ENCODE results near the gene TROAP.

Gene TROAP

DNA sequence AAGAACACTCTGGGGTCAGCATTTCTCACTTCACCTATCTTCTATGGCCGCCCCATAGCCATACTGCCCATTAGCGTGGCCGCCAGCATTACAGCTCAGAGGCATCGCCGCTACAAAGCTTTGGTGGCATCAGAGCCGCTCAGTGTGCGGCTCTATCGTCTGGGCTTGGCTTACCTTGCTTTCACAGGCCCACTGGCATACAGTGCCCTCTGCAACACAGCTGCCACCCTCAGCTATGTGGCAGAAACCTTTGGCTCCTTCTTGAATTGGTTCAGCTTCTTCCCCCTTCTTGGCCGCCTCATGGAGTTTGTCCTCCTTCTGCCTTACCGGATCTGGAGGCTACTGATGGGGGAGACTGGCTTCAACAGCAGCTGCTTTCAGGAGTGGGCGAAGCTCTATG is 26.2 kb downstream of the TROAP start:
- H3K27me3 ChIP-seq (ENCODE audit: control insufficient read depth in 5 of 5, insufficient read depth in 4 of 5, low read length in 5 of 5): peaks cover 33 to 61% (median 42%) of the 10 kb centered on the region in 5 donors
- no peak overlapping the region for H3K4me3 ChIP-seq (ENCODE audit: low read depth in 1 of 5, low read length in 5 of 5)
- H3K36me3 ChIP-seq (ENCODE audit: control insufficient read depth in 5 of 5, insufficient read depth in 5 of 5, low read length in 5 of 5): no peaks in the 10 kb centered on the region
- no peak overlapping the region for H3K27ac ChIP-seq (ENCODE audit: low read depth, low read length)
- peaks cover 0 to 33% (median 28%) of the 10 kb centered on the region in 5 donors for H3K4me1 ChIP-seq (ENCODE audit: control insufficient read depth in 5 of 5, insufficient read depth in 5 of 5, low read length in 5 of 5)
- peak overlapping the region in 1 of 5 donors; percentile 11 for H3K9ac ChIP-seq (ENCODE audit: low read length in 5 of 5)
- H3K9me3 ChIP-seq (ENCODE audit: control insufficient read depth in 5 of 5, low read length in 5 of 5): no peaks in the 10 kb centered on the region

DNA sequence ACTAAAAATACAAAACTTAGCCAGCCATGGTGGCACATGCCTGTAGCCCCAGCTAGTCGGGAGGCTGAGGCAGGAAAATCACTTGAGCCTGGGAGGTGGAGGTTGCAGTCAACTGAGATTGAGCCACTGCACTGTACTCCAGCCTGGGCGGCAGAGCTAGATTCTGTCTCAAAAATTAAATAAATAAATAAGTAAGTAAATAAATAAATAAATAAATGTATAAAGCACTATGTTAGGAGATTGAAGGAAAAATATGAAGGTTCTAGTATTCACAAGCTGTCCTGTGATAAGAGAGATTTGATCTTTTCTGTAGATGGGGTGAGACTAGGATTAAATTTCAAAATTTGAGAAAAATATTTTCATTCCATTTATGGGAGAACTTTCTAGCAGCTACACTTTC is 29.3 kb downstream of the TROAP start:
- H3K27me3 ChIP-seq (ENCODE audit: control insufficient read depth in 5 of 5, insufficient read depth in 4 of 5, low read length in 5 of 5): peaks cover 15 to 35% (median 27%) of the 10 kb centered on the region in 5 donors

DNA sequence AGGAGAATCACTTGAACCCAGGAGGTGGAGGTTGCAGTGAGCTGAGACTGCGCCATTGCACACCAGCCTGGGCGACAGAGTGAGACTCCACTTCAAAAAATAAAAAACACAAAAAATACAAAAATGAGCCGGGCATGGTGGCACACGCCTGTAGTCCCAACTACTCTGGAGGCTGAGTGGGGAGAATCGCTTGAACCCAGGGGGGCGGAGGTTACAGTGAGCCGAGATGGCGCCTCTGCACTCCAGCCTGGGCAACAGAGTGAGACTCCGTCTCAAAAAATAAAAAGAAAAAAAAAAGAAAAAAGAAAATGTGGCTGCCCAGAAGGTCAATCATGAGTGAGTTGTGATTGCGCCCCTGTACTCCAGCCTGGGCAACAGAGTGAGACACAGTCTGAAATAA is 32.9 kb downstream of the TROAP start:
- H3K9me3 ChIP-seq (ENCODE audit: control insufficient read depth in 5 of 5, low read length in 5 of 5): no peaks in the 10 kb centered on the region
- H3K36me3 ChIP-seq (ENCODE audit: control insufficient read depth in 5 of 5, insufficient read depth in 5 of 5, low read length in 5 of 5): no peaks in the 10 kb centered on the region
- H3K27me3 ChIP-seq (ENCODE audit: control insufficient read depth in 5 of 5, insufficient read depth in 4 of 5, low read length in 5 of 5): peaks cover 0 to 12% (median 5%) of the 10 kb centered on the region in 5 donors
- no peak overlapping the region for H3K27ac ChIP-seq (ENCODE audit: low read depth, low read length)
- peaks cover 0 to 9% (median 4%) of the 10 kb centered on the region in 5 donors for H3K4me1 ChIP-seq (ENCODE audit: control insufficient read depth in 5 of 5, insufficient read depth in 5 of 5, low read length in 5 of 5)
- no peak overlapping the region for H3K9ac ChIP-seq (ENCODE audit: low read length in 5 of 5)
- no peak overlapping the region for H3K4me3 ChIP-seq (ENCODE audit: low read depth in 1 of 5, low read length in 5 of 5)

More for the DNA sequence above, 29.3 kb downstream of the TROAP start:
- H3K27ac ChIP-seq (ENCODE audit: low read depth, low read length): no peak overlapping the region
- no peak overlapping the region for H3K9ac ChIP-seq (ENCODE audit: low read length in 5 of 5)
- H3K9me3 ChIP-seq (ENCODE audit: control insufficient read depth in 5 of 5, low read length in 5 of 5): no peaks in the 10 kb centered on the region
- H3K36me3 ChIP-seq (ENCODE audit: control insufficient read depth in 5 of 5, insufficient read depth in 5 of 5, low read length in 5 of 5): no peaks in the 10 kb centered on the region
- no peak overlapping the region for H3K4me3 ChIP-seq (ENCODE audit: low read depth in 1 of 5, low read length in 5 of 5)
- peaks cover 0 to 9% (median 8%) of the 10 kb centered on the region in 5 donors for H3K4me1 ChIP-seq (ENCODE audit: control insufficient read depth in 5 of 5, insufficient read depth in 5 of 5, low read length in 5 of 5)

DNA sequence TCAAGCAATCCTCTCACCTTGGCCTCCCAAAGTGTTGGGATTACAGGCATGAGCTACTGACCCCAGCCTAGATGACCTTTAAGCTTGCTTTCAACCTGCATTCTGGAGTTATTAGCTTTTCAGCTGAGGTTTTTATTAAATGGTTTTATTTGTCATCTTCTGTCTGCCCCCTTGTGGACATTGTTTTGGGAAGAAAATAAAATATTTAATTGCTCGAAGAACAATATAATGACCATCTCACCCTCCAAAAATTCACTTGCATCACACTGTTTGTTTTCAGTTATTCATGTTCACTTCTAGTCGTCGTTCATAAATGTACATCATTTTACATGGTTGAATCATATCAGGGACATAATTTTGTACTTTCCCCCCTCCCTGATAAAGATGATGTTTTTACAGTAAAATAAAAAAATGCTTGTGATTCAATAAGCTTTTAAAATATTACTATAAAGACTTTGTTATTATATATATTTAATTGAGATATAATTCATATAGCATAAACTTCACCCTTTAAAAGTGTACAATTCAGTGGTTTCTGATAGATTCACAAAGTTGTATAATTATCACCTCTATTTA is 34.1 kb downstream of the TROAP start:
- Histone ChIP-seq H3K9ac (ENCODE audit: low read length in 5 of 5) (no peak overlapping the region), H3K4me3 (ENCODE audit: low read depth in 1 of 5, low read length in 5 of 5) (no peak overlapping the region), H3K9me3 (ENCODE audit: control insufficient read depth in 5 of 5, low read length in 5 of 5) (no peaks in the 10 kb centered on the region), H3K27ac (ENCODE audit: low read depth, low read length) (no peak overlapping the region), H3K4me1 (ENCODE audit: control insufficient read depth in 5 of 5, insufficient read depth in 5 of 5, low read length in 5 of 5) (peaks cover 0 to 9% (median 4%) of the 10 kb centered on the region in 5 donors), H3K36me3 (ENCODE audit: control insufficient read depth in 5 of 5, insufficient read depth in 5 of 5, low read length in 5 of 5) (no peaks in the 10 kb centered on the region), H3K27me3 (ENCODE audit: control insufficient read depth in 5 of 5, insufficient read depth in 4 of 5, low read length in 5 of 5) (peaks cover 0 to 7% (median 0%) of the 10 kb centered on the region in 5 donors)

DNA sequence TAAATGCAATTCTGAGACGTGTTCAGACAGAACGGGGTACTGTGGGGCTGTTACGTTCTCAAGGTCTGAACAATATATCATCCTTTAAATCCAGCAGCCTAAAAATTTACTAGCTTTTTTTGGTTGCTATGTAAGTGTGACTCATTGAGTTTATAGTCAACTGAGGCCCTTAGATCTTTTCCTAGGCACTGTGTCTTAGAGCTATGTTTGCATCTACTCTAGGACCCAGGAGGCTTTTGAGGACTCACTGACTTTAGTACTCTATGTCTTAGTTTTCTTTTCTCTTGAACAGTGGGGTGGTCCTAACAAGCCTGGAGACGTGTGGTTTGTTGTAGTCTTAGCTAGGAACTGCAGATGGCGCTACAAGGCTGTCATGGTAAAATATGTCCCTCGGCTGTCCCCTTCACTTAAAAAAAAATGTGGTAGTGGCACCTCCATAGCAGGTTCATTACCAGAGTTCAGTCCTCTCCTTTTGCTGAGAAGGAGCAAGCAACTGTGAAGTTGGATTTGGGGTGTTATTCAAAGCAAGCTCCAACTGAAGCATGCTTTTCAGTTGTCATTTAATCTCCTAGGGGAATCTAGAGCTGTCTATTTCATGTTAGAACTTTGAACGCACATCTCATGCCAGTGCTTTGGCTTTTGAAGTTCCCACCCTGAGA is 35.6 kb downstream of the TROAP start:
- Histone ChIP-seq H3K36me3 (ENCODE audit: control insufficient read depth in 5 of 5, insufficient read depth in 5 of 5, low read length in 5 of 5) (no peaks in the 10 kb centered on the region), H3K9ac (ENCODE audit: low read length in 5 of 5) (no peak overlapping the region), H3K4me1 (ENCODE audit: control insufficient read depth in 5 of 5, insufficient read depth in 5 of 5, low read length in 5 of 5) (peaks cover 0 to 9% (median 4%) of the 10 kb centered on the region in 5 donors), H3K27ac (ENCODE audit: low read depth, low read length) (no peak overlapping the region), H3K9me3 (ENCODE audit: control insufficient read depth in 5 of 5, low read length in 5 of 5) (no peaks in the 10 kb centered on the region), H3K27me3 (ENCODE audit: control insufficient read depth in 5 of 5, insufficient read depth in 4 of 5, low read length in 5 of 5) (peaks cover 0 to 3% (median 0%) of the 10 kb centered on the region in 5 donors), H3K4me3 (ENCODE audit: low read depth in 1 of 5, low read length in 5 of 5) (no peak overlapping the region)

DNA sequence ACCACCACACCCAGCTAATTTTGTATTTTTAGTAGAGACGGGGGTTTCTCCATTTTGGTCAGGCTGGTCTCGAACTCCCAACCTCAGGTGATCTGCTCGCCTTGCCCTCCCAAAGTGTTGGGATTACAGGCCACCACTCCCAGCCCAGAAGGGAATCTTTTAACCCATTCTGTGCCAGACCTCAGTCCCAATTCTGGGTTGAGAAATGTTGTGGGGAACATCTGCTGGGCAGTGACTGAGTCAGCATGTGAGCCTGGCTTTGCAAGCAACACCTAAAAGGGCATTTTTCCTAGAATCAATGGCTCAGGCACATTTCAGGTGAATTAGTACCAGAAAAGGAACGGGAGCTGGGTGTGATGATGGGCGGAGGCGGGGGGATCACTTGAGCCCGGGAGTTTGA is 36.6 kb downstream of the TROAP start:
- Histone ChIP-seq H3K9me3 (ENCODE audit: control insufficient read depth in 5 of 5, low read length in 5 of 5) (no peaks in the 10 kb centered on the region), H3K4me1 (ENCODE audit: control insufficient read depth in 5 of 5, insufficient read depth in 5 of 5, low read length in 5 of 5) (peaks cover 0 to 9% (median 4%) of the 10 kb centered on the region in 5 donors), H3K36me3 (ENCODE audit: control insufficient read depth in 5 of 5, insufficient read depth in 5 of 5, low read length in 5 of 5) (no peaks in the 10 kb centered on the region), H3K9ac (ENCODE audit: low read length in 5 of 5) (no peak overlapping the region), H3K4me3 (ENCODE audit: low read depth in 1 of 5, low read length in 5 of 5) (no peak overlapping the region), H3K27ac (ENCODE audit: low read depth, low read length) (no peak overlapping the region), H3K27me3 (ENCODE audit: control insufficient read depth in 5 of 5, insufficient read depth in 4 of 5, low read length in 5 of 5) (no peaks in the 10 kb centered on the region)

DNA sequence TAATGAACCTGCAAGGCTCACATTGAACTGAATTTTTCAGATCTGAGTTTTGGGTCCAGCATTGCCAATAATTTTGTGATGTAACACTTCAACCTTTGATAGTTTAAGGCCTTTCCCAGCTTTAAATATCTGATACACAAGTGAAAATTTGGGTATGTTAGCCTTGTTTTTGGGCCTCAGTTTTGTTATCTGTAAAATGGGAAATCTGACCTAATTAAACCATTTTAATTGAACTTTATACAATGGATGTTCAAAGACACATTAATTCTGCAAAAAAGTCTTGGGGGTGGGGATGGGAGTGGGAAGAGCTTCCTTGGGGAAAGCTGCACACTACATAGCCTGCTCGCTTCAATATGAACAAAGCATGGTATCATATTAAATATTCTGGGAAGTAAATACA is 39.0 kb downstream of the TROAP start:
- Histone ChIP-seq H3K9ac (ENCODE audit: low read length in 5 of 5) (no peak overlapping the region), H3K27me3 (ENCODE audit: control insufficient read depth in 5 of 5, insufficient read depth in 4 of 5, low read length in 5 of 5) (no peaks in the 10 kb centered on the region), H3K36me3 (ENCODE audit: control insufficient read depth in 5 of 5, insufficient read depth in 5 of 5, low read length in 5 of 5) (no peaks in the 10 kb centered on the region)

DNA sequence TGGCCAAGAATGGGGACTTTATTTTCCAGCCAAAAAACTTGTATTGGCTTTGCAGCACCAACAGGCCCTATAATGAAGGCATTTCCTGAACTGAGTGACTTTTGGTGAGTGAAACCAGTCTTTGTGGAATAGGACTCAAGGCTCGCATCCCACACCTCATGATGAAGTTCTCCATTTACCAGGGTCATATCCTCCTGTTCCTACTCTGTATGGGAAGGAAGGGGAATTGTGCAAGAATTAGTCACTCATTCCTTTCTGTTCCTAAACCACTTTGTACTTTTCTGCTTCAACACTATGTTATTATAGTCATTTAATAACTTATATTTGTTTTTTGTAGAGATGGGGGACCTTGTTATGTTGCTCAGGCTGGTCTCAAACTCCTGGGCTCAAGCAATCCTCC is 41.9 kb downstream of the TROAP start:
- Histone ChIP-seq H3K27ac (ENCODE audit: low read depth, low read length) (no peak overlapping the region), H3K9ac (ENCODE audit: low read length in 5 of 5) (no peak overlapping the region), H3K4me1 (ENCODE audit: control insufficient read depth in 5 of 5, insufficient read depth in 5 of 5, low read length in 5 of 5) (peaks cover 4 to 32% (median 28%) of the 10 kb centered on the region in 5 donors), H3K36me3 (ENCODE audit: control insufficient read depth in 5 of 5, insufficient read depth in 5 of 5, low read length in 5 of 5) (no peaks in the 10 kb centered on the region), H3K9me3 (ENCODE audit: control insufficient read depth in 5 of 5, low read length in 5 of 5) (no peaks in the 10 kb centered on the region), H3K4me3 (ENCODE audit: low read depth in 1 of 5, low read length in 5 of 5) (no peak overlapping the region), H3K27me3 (ENCODE audit: control insufficient read depth in 5 of 5, insufficient read depth in 4 of 5, low read length in 5 of 5) (no peaks in the 10 kb centered on the region)

More for the DNA sequence above, 39.0 kb downstream of the TROAP start:
- Histone ChIP-seq H3K4me3 (ENCODE audit: low read depth in 1 of 5, low read length in 5 of 5) (no peak overlapping the region), H3K27ac (ENCODE audit: low read depth, low read length) (no peak overlapping the region), H3K4me1 (ENCODE audit: control insufficient read depth in 5 of 5, insufficient read depth in 5 of 5, low read length in 5 of 5) (peaks cover 0 to 20% (median 13%) of the 10 kb centered on the region in 5 donors), H3K9me3 (ENCODE audit: control insufficient read depth in 5 of 5, low read length in 5 of 5) (no peaks in the 10 kb centered on the region)

DNA sequence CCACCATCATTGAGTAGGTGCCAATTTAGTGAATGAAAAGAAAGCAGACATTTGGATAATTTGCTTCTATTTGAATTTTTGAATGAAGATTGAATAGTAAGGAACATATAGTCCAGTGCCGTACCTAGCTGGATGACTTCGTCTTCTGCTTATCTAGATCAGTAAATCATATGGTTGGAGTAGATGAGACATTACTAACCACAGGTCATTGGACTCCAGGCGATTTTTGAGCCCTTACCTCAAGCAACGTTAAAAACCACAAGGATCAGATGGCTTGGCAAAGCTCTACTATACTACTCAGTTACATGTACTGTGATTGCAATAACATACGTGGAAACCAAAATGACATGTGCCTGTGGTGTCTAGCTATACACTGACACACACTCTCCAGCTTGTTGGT is 42.5 kb downstream of the TROAP start:
- Histone ChIP-seq H3K4me3 (ENCODE audit: low read depth in 1 of 5, low read length in 5 of 5) (no peak overlapping the region), H3K9ac (ENCODE audit: low read length in 5 of 5) (no peak overlapping the region), H3K27me3 (ENCODE audit: control insufficient read depth in 5 of 5, insufficient read depth in 4 of 5, low read length in 5 of 5) (no peaks in the 10 kb centered on the region), H3K9me3 (ENCODE audit: control insufficient read depth in 5 of 5, low read length in 5 of 5) (no peaks in the 10 kb centered on the region), H3K4me1 (ENCODE audit: control insufficient read depth in 5 of 5, insufficient read depth in 5 of 5, low read length in 5 of 5) (peaks cover 4 to 32% (median 29%) of the 10 kb centered on the region in 5 donors), H3K27ac (ENCODE audit: low read depth, low read length) (no peak overlapping the region), H3K36me3 (ENCODE audit: control insufficient read depth in 5 of 5, insufficient read depth in 5 of 5, low read length in 5 of 5) (no peaks in the 10 kb centered on the region)

DNA sequence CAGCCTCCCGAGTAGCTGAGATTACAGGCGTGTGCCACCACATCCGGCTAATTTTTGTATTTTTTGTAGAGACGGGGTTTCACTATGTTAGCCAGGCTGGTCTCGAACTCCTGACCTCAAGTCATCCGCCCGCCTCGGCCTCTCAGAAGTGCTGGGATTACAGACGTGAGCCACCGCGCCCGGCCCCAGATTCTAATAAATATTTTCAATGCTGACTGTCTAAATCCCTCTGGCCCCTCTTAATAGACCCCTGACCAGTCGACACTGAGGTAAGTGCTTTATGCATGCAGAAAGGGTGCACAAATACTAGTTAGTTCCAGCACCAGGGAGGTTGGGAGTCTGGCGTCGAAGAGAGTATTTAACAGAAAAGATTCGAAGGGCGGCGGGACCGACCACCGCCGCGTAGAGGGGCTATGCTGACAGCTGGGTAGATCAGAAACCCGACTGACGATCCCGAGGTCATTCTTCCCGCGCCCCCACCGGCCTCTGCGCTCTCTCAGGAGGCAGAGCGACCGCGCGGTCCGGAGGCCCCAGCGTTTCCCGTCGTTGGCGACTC is 43.1 kb downstream of the TROAP start:
- H3K9ac ChIP-seq (ENCODE audit: low read length in 5 of 5): peak overlapping the region; percentile 48 to 90 (median 77)
- no peaks in the 10 kb centered on the region for H3K36me3 ChIP-seq (ENCODE audit: control insufficient read depth in 5 of 5, insufficient read depth in 5 of 5, low read length in 5 of 5)
- no peaks in the 10 kb centered on the region for H3K9me3 ChIP-seq (ENCODE audit: control insufficient read depth in 5 of 5, low read length in 5 of 5)
- peak overlapping the region; percentile 70 to 90 (median 83) for H3K4me3 ChIP-seq (ENCODE audit: low read depth in 1 of 5, low read length in 5 of 5)
- H3K4me1 ChIP-seq (ENCODE audit: control insufficient read depth in 5 of 5, insufficient read depth in 5 of 5, low read length in 5 of 5): peaks cover 4 to 32% (median 29%) of the 10 kb centered on the region in 5 donors
- H3K27ac ChIP-seq (ENCODE audit: low read depth, low read length): peak overlapping the region; percentile 90
- no peaks in the 10 kb centered on the region for H3K27me3 ChIP-seq (ENCODE audit: control insufficient read depth in 5 of 5, insufficient read depth in 4 of 5, low read length in 5 of 5)
